Measurements from ENCODE around the gene HHEX.

The HHEX gene

DNA sequence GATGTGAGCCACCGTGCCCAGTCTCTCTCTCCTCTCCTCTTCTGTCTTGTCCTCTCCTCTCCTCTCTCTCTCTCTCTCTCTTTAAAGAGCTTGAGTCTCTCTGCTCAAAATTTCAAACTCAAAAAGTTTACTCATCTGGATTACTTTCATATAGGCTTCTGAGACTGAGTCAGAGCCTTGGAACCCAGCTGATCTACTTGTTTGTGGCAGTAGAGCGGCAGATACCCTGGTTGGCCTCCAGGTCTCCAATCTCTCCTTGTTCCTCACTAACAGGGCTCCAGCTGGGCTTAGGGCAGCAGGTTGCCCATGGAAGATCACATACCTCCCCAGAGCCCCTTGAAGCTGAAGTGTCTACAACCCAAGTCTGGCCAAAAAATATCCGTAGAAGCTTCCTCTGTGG lies 51.0 kb downstream of the HHEX start:
- no peak for DNase-seq

DNA sequence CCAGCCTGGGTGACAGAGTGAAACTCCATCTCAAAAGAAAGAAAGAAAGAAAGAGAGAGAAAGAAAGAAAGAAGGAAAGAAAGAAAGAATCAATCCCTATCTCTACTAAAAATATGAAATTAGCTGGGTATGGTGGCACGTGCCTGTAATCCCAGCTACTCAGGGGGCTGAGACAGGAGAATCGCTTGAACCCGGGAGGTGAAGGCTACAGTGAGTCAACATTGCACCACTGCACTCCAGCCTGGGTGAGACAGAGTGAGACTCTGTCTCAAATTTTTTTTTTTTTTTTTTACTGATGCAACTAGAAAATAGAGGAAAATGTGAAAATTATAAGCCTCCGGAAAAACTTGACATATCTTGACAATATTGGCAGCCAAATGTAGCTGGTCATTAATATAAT lies 52.0 kb downstream of the HHEX start:
- DNase-seq = peak; percentile 22

DNA sequence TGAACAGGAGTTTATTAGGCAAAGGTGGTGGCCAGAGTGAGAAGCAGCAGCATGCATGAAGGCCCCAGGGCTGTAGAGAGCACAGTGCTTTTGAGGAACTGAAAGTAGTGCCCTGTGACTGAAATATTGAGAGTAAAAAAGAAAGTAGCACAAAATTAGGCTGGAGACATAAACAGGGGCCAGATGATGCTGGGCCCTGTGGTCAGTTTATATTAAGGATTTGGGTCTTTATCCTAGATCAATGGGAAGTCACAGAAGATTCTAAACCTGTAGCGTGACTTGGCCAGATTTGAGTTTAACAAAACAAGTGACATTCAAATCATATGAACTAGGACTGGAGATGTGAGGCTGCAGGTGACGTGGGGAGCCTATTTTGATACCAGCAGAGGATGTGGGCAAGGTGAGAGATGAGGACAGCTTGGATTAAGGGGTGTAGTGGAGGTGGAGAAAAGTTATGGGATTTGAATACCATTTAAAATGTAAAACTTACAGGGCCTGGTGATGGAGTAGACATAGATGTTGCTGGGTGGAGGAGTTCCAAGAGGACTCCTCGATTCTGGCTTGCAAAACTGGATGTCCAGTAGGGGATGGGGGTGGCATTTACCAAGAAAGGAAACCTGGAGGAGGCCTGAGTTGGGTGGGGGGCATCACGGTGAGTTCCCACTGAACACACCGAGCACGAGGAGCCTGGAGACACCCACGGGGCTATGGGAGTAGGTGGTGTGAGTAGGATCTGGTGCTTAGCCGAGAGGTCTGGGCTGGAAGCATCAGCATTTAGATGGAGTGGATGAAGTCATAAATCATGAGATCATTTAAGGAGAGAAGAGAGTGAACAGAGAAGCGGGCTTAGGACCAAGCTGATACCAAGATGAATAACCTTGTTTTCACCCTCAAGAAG lies 52.8 kb downstream of the HHEX start:
- DNase-seq = peak; percentile 85

Data from suppressor macrophage treated with lipopolysaccharide for 4 hours (primary cell).